Body of pancreas (tissue), 4 donors: ENCODE data around the gene TAF3. TPM values are rescaled to one million over a fixed set of nuclear protein-coding genes. Genes with fewer than 3 reads are reported as not detected.

Experiments used
- ATAC-seq: fragments of 150-250 bp; one replicate; pipeline ENCODE4 v1.9.1; 2016
- DNase-seq, 4 donors: peaks; one replicate each; pipeline ENCODE4 v3.0.0-alpha.2; 2019
- H3K27ac ChIP-seq, 4 donors: fragments of 200-600 bp; sonication (generic); 1 replicate in 3 of 4; 2 replicates in 1 of 4; pipeline versions ENCODE4 v1.5.1 to v1.6.1; 2016 to 2019; ENCODE audit warnings: mild to moderate bottlenecking in 1 of 4, mixed read lengths in 1 of 4, moderate library complexity in 1 of 4
- H3K27me3 ChIP-seq, 2 donors: fragments of 200-600 bp; sonication (generic); one replicate each; pipeline ENCODE4 v1.6.0; 2016; ENCODE audit warnings: mild to moderate bottlenecking in 1 of 2
- H3K36me3 ChIP-seq, 2 donors: fragments of 200-600 bp; sonication (generic); replicated peaks in 1 of 2; 2 replicates each; pipeline ENCODE4 v1.5.1; 2016; ENCODE audit warnings: low read depth in 2 of 2; ENCODE audit not compliant: insufficient read depth in 1 of 2
- H3K4me1 ChIP-seq: fragments of 200-600 bp; sonication (generic); one replicate; pipeline ENCODE4 v1.6.0; 2016
- H3K4me3 ChIP-seq, 2 donors: fragments of 200-600 bp; sonication (generic); 1 replicate in 1 of 2; 2 replicates in 1 of 2; pipeline ENCODE4 v1.5.1; 2016 to 2019
- H3K9me3 ChIP-seq, 3 donors: fragments of 200-600 bp; sonication (generic); 1 replicate in 2 of 3; 2 replicates in 1 of 3; pipeline ENCODE4 v1.5.1; 2016
- CTCF ChIP-seq, 7 experiments: fragments of 450-650 bp in 4 of 7; fragments of 200-600 bp in 3 of 7; sonication (generic) in 3 of 7; IDR thresholded peaks; one replicate each; pipeline ENCODE4 v1.5.1; 2016 to 2019; ENCODE audit warnings: antibody characterized with exemption in 7 of 7
- POLR2A ChIP-seq, 3 donors: fragments of 450-650 bp; IDR thresholded peaks; one replicate each; pipeline ENCODE4 v1.6.1; 2016; ENCODE audit warnings: antibody characterized with exemption in 3 of 3, mild to moderate bottlenecking in 2 of 3
- WGBS, 2 donors: methylation state at CpG; one replicate each; pipeline ENCODE4 v1.1.5; 2017; 5-methylcytosine and 5-hydroxymethylcytosine counted together
- intact Hi-C: fragments of 100-400 bp; cut with DNase I; formaldehyde crosslinking; loops from one replicate; pipeline ENCODE4 v1.15.1; 2023
- total RNA-seq, 2 donors: library from RNA; depleted of rRNA; stranded (reverse); fragments of >200 nt; gene quantifications; one replicate each; pipeline ENCODE4 v1.1.0, GENCODE V29; 2016

TAF3 gene
- total RNA-seq, 2 donors from 2014 or later: 6.0 to 12.9 TPM

- whole genome bisulfite sequencing, 2 donors: 70 to 92% methylated on average over 4 of the region's 4 CpGs
- TF ChIP-seq CTCF (IDR thresholded peaks at IDR 0.05) (no peak), POLR2A (IDR thresholded peaks at IDR 0.05) (no peak)
- Histone ChIP-seq H3K4me1 (peaks cover 9% of the 10 kb centered on the region), H3K36me3 (no peaks in the 10 kb centered on the region), H3K27me3 (no peaks in the 10 kb centered on the region), H3K9me3 (peaks cover 0 to 12% (median 0%) of the 10 kb centered on the region in 3 donors), H3K4me3 (no peak overlapping the region), H3K27ac (no peak overlapping the region)
- DNase-seq: no peak
- no peak for ATAC-seq
- intact Hi-C loops: no loop called here
Observed at GRCh38 chr10:7861509-7862120, 43.3 kb downstream of the TAF3 start.

GRCh38 chr10:7862121-7862514 lies 43.8 kb downstream of the TAF3 start:
- no peaks in the 10 kb centered on the region for H3K27me3 ChIP-seq
- ATAC-seq (no peak), DNase-seq (no peak)
- intact Hi-C loops: no loop called here
- H3K27ac ChIP-seq: no peak overlapping the region
- no peak overlapping the region for H3K4me3 ChIP-seq
- H3K4me1 ChIP-seq: peaks cover 4% of the 10 kb centered on the region
- peaks cover 0 to 12% (median 0%) of the 10 kb centered on the region in 3 donors for H3K9me3 ChIP-seq
- TF ChIP-seq CTCF (IDR thresholded peaks at IDR 0.05): no peak
- TF ChIP-seq POLR2A (IDR thresholded peaks at IDR 0.05): no peak
- no peaks in the 10 kb centered on the region for H3K36me3 ChIP-seq

- no peak overlapping the region for H3K4me3 ChIP-seq
- H3K9me3 ChIP-seq: peaks cover 0 to 10% (median 0%) of the 10 kb centered on the region in 3 donors
- no peak for ATAC-seq
- no peaks in the 10 kb centered on the region for H3K4me1 ChIP-seq
- intact Hi-C loops: no loop called here
- TF ChIP-seq POLR2A (IDR thresholded peaks at IDR 0.05) (no peak), CTCF (IDR thresholded peaks at IDR 0.05) (no peak)
- H3K36me3 ChIP-seq: no peaks in the 10 kb centered on the region
- H3K27me3 ChIP-seq: no peaks in the 10 kb centered on the region
- no peak for DNase-seq
- H3K27ac ChIP-seq: no peak overlapping the region
- WGBS, 2 donors: 93 to 95% methylated on average over 7 of the region's 7 CpGs
Observed at GRCh38 chr10:7866176-7866575, 47.9 kb downstream of the TAF3 start.

GRCh38 chr10:7872041-7872442 lies 53.7 kb downstream of the TAF3 start:
- 5 to 8% methylated on average over 5 of the region's 5 CpGs for WGBS, 2 donors
- no peak for TF ChIP-seq POLR2A (IDR thresholded peaks at IDR 0.05)
- TF ChIP-seq CTCF (IDR thresholded peaks at IDR 0.05): peak; percentile 49 to 97 (median 72)
- intact Hi-C loops: loop anchor here (10.0 kb wide), 1 partner anchor 1343 kb away; no protein-coding TSS in a partner anchor
- H3K4me1 ChIP-seq: peaks cover 23% of the 10 kb centered on the region
- H3K27ac ChIP-seq: no peak overlapping the region
- DNase-seq: no peak
- no peak overlapping the region for H3K4me3 ChIP-seq
- ATAC-seq: no peak
- H3K36me3 ChIP-seq: no peaks in the 10 kb centered on the region
- H3K9me3 ChIP-seq: no peaks in the 10 kb centered on the region
- H3K27me3 ChIP-seq: no peaks in the 10 kb centered on the region

- no peak overlapping the region for H3K4me3 ChIP-seq
- DNase-seq: no peak
- TF ChIP-seq POLR2A (IDR thresholded peaks at IDR 0.05) (no peak), CTCF (IDR thresholded peaks at IDR 0.05) (no peak)
- H3K4me1 ChIP-seq: peaks cover 23% of the 10 kb centered on the region
- 57 to 58% methylated on average over 2 of the region's 2 CpGs for WGBS, 2 donors
- H3K27ac ChIP-seq: no peak overlapping the region
- no peaks in the 10 kb centered on the region for H3K36me3 ChIP-seq
- intact Hi-C loops: loop anchor here (10.0 kb wide), 1 partner anchor 1340 kb away; no protein-coding TSS in a partner anchor
- H3K27me3 ChIP-seq: no peaks in the 10 kb centered on the region
- peaks cover 0 to 4% (median 0%) of the 10 kb centered on the region in 3 donors for H3K9me3 ChIP-seq
- no peak for ATAC-seq
Observed at GRCh38 chr10:7874864-7875263, 56.6 kb downstream of the TAF3 start.
